ENCODE measurements around the gene WDR44. TPM values are rescaled to one million over a fixed set of nuclear protein-coding genes. Genes with fewer than 3 reads are reported as not detected.

Gene WDR44
- polyA plus RNA-seq, 2 of the 4 experiments (the other 2 are of a cell fraction): 9.9 to 22.1 TPM

DNA sequence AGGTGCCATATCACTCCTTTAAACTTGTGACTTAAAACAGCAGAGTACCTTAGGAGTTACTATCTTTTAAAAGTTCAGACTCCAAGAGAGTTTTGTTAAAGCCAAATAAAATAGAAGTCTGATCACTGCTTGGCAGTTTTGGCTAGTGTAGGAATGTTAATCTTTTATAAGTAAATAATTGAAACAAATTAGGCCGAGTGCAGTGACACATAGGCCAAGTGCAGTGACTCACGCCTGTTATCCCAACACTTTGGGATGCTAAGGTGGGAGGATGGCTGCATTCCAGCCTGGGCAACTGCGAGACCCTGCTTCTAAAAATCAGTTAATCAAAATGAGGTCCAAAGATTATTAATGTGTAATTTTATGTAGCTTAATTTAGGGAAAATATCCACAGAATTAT is 37.2 kb downstream of the WDR44 start:
- WGBS (ENCODE audit: missing lambda C conversion rate): 54% methylated on average over 3 of the region's 3 CpGs
- POLR2A ChIA-PET: no interaction called here
- H3K4me2 ChIP-seq: no peak overlapping the region
- 0 out of 3 replicates have a peak, but pooled peaks cover 9% of the 10 kb centered on the region for H3K4me1 ChIP-seq
- DNase-seq (ENCODE audit: low read depth in 1 of 2, low spot score in 1 of 2) (no peak), ATAC-seq (no peak), FAIRE-seq (peak; percentile 65)
- no peak overlapping the region for H3K27ac ChIP-seq
- H3K9me3 ChIP-seq: no peaks in the 10 kb centered on the region
- CTCF ChIA-PET: interaction anchor here (0.6 kb wide), 1 partner anchor 46 kb away, joined by 3 read pairs; no protein-coding TSS in a partner anchor
- TF ChIP-seq HMGXB4 (CRISPR knock-in tag; IDR thresholded peaks at IDR 0.05; ENCODE audit: borderline replicate concordance) (no peak), SREBF2 (IDR thresholded peaks at IDR 0.05) (no peak), ZSCAN20 (CRISPR knock-in tag; IDR thresholded peaks at IDR 0.05) (no peak), PHF8 (IDR thresholded peaks at IDR 0.05; ENCODE audit: borderline replicate concordance, low read depth) (no peak), BHLHE40 (IDR thresholded peaks at IDR 0.05; ENCODE audit: low read depth, low read length) (no peak), KDM5A (IDR thresholded peaks at IDR 0.05) (no peak), JUNB (IDR thresholded peaks at IDR 0.05) (no peak), ZNF302 (CRISPR knock-in tag; IDR thresholded peaks at IDR 0.05) (no peak), POLR2AphosphoS2 (conservative IDR thresholded peaks at IDR 0.05; ENCODE audit: low read length) (no peak), ELK1 (IDR thresholded peaks at IDR 0.05; ENCODE audit: low read depth, low read length) (no peak)
- TF ChIP-seq, protein P1, sequence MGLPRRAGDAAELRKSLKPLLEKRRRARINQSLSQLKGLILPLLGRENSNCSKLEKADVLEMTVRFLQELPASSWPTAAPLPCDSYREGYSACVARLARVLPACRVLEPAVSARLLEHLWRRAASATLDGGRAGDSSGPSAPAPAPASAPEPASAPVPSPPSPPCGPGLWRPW (IDR thresholded peaks at IDR 0.05): no peak
- no peak overlapping the region for H3K4me3 ChIP-seq

DNA sequence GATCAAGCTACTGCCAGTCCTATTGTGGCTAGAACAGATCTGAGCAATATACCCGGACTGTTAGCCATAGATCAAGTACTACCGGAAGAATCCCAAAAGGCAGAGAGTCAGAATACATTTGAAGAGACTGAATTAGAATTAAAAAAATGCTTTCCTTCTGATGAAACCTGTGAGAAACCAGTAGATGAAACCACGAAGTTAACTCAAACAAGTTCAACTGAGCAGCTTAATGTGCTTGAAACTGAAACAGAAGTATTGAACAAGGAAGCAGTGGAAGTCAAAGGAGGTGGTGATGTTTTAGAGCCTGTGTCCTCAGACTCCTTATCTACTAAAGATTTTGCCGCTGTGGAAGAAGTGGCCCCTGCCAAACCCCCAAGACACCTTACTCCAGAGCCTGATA is 46.8 kb downstream of the WDR44 start:
- FAIRE-seq: no peak
- CTCF ChIA-PET: no interaction called here
- DNase-seq (ENCODE audit: low read depth in 1 of 2, low spot score in 1 of 2): no peak
- H3K9me3 ChIP-seq: no peaks in the 10 kb centered on the region
- H3K4me1 ChIP-seq: no peaks in the 10 kb centered on the region
- ATAC-seq: no peak
- 88% methylated on average over 4 of the region's 4 CpGs for WGBS (ENCODE audit: missing lambda C conversion rate)
- H3K4me3 ChIP-seq: no peak overlapping the region
- no peak overlapping the region for H3K27ac ChIP-seq
- H3K4me2 ChIP-seq: no peak overlapping the region
- POLR2A ChIA-PET: no interaction called here
- TF ChIP-seq TFCP2L1 (CRISPR knock-in tag; IDR thresholded peaks at IDR 0.05): no peak
- TF ChIP-seq E2F6 (IDR thresholded peaks at IDR 0.05; ENCODE audit: borderline replicate concordance, low read depth): no peak

DNA sequence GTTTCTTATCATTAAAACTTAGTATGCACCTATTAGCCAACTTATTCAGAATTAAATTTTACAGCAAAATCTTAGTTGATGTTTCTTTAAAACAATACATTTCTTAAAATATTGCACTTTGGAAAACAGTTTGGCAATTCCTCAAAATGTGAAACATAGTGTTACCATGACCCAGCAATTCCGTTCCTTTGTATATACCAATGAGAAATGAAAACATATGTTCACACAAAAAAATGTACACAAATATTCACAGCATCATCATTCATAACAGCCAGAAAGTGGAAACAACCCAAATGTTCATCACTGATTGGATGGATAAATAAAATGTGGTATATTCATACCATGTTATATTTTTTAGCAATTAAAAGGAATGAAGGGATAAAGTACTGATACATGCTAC is 50.2 kb downstream of the WDR44 start:
- H3K9me3 ChIP-seq: no peaks in the 10 kb centered on the region
- H3K4me2 ChIP-seq: no peak overlapping the region
- H3K4me3 ChIP-seq: no peak overlapping the region
- CTCF ChIA-PET: interaction anchor here (0.6 kb wide), 1 partner anchor 9 kb away, joined by 4 read pairs; no protein-coding TSS in a partner anchor
- no peaks in the 10 kb centered on the region for H3K4me1 ChIP-seq
- no peak overlapping the region for H3K27ac ChIP-seq
- DNase-seq (ENCODE audit: low read depth in 1 of 2, low spot score in 1 of 2) (no peak), ATAC-seq (no peak), FAIRE-seq (peak; percentile 99)
- no peak for TF ChIP-seq NPAS2 (CRISPR knock-in tag; IDR thresholded peaks at IDR 0.05; ENCODE audit: borderline replicate concordance)
- no peak for TF ChIP-seq CBX2 (IDR thresholded peaks at IDR 0.05; ENCODE audit: borderline replicate concordance, low read depth)
- TF ChIP-seq, protein P1 (IDR thresholded peaks at IDR 0.05): no peak
- TF ChIP-seq ELK1 (IDR thresholded peaks at IDR 0.05; ENCODE audit: low read depth, low read length): no peak
- TF ChIP-seq HOXA7 (CRISPR knock-in tag; IDR thresholded peaks at IDR 0.05): no peak
- no peak for TF ChIP-seq EHF (CRISPR knock-in tag; IDR thresholded peaks at IDR 0.05)
- no peak for TF ChIP-seq RCOR1 (IDR thresholded peaks at IDR 0.05; ENCODE audit: low read depth, low read length)
- no peak for TF ChIP-seq HMGXB4 (CRISPR knock-in tag; IDR thresholded peaks at IDR 0.05; ENCODE audit: borderline replicate concordance)
- no peak for TF ChIP-seq SMC3 (IDR thresholded peaks at IDR 0.05)
- no peak for TF ChIP-seq KDM1A (IDR thresholded peaks at IDR 0.05; ENCODE audit: low read depth)
- TF ChIP-seq JUN (IDR thresholded peaks at IDR 0.05): no peak
- TF ChIP-seq ZSCAN20 (CRISPR knock-in tag; IDR thresholded peaks at IDR 0.05): no peak
- TF ChIP-seq, protein P2, sequence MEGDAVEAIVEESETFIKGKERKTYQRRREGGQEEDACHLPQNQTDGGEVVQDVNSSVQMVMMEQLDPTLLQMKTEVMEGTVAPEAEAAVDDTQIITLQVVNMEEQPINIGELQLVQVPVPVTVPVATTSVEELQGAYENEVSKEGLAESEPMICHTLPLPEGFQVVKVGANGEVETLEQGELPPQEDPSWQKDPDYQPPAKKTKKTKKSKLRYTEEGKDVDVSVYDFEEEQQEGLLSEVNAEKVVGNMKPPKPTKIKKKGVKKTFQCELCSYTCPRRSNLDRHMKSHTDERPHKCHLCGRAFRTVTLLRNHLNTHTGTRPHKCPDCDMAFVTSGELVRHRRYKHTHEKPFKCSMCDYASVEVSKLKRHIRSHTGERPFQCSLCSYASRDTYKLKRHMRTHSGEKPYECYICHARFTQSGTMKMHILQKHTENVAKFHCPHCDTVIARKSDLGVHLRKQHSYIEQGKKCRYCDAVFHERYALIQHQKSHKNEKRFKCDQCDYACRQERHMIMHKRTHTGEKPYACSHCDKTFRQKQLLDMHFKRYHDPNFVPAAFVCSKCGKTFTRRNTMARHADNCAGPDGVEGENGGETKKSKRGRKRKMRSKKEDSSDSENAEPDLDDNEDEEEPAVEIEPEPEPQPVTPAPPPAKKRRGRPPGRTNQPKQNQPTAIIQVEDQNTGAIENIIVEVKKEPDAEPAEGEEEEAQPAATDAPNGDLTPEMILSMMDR (IDR thresholded peaks at IDR 0.05): no peak
- POLR2A ChIA-PET: no interaction called here
- WGBS (ENCODE audit: missing lambda C conversion rate): 85% methylated on average over 1 of the region's 1 CpG
